Left renal pelvis (tissue), 4 donors: ENCODE results near the gene UPK3BL2. TPM values are rescaled to one million over a fixed set of nuclear protein-coding genes. Genes with fewer than 3 reads are reported as not detected.
A peak's percentile ranks its signal among the peaks of the same experiment; 100 is the strongest.
"Not testable (repeated sequence)": the region's sequence is repeated elsewhere in the genome, so short reads cannot be mapped to it uniquely, and the experiment has no call there.

Source experiments
- DNase-seq, 4 donors: peaks; one replicate each; pipeline ENCODE4 v3.0.0-alpha.2; 2013; ENCODE audit warnings: low read depth in 4 of 4, low spot score in 3 of 4
- polyA plus RNA-seq, 4 donors: library from polyadenylated mRNA; unstranded; fragments of 120-200 nt; gene quantifications; one replicate each; pipeline ENCODE4 v1.2.1, GENCODE V29; 2013; ENCODE audit not compliant: insufficient read length in 4 of 4

The UPK3BL2 gene
- polyA plus RNA-seq, result 10 to 100 TPM in 2 of 4 donors, 1 to 10 TPM in 2; 3.0 to 23.0 (median 7.8) TPM

- DNase-seq, result not testable (repeated sequence)
Measured at GRCh38 chr7:102543596-102543995, at the start of gene UPK3BL2. UPK3BL2 (minus strand) TSS chr7:102543696; CDS start chr7:102543636, 60 bp downstream.

- not testable (repeated sequence) for DNase-seq
Measured at GRCh38 chr7:102592477-102593019, 49.1 kb upstream of the UPK3BL2 start.

GRCh38 chr7:102589857-102590256, 46.4 kb upstream of the UPK3BL2 start:
- not testable (repeated sequence) for DNase-seq

GRCh38 chr7:102583495-102583894, 40.0 kb upstream of the UPK3BL2 start:
- DNase-seq, result not testable (repeated sequence)

- not testable (repeated sequence) for DNase-seq
Measured at GRCh38 chr7:102581722-102582121, 38.2 kb upstream of the UPK3BL2 start.

- not testable (repeated sequence) for DNase-seq
Measured at GRCh38 chr7:102578486-102578885, 35.0 kb upstream of the UPK3BL2 start.

- not testable (repeated sequence) for DNase-seq
Measured at GRCh38 chr7:102577315-102578240, 34.1 kb upstream of the UPK3BL2 start.

- not testable (repeated sequence) for DNase-seq
Measured at GRCh38 chr7:102576363-102576762, 32.9 kb upstream of the UPK3BL2 start.

- DNase-seq, result not testable (repeated sequence)
Measured at GRCh38 chr7:102574607-102575006, 31.1 kb upstream of the UPK3BL2 start.

GRCh38 chr7:102572261-102573239, 29.1 kb upstream of the UPK3BL2 start, which contains the start of gene POLR2J3:
POLR2J3 (minus strand) TSS chr7:102572583; CDS start chr7:102572521, 62 bp downstream.
- peak; percentile 41 to 85 (median 76) for DNase-seq

GRCh38 chr7:102568620-102569019, 25.1 kb upstream of the UPK3BL2 start:
- DNase-seq, result not testable (repeated sequence)

GRCh38 chr7:102550808-102551422, 7.4 kb upstream of the UPK3BL2 start, which contains the start of gene SPDYE2:
SPDYE2 (plus strand) TSS chr7:102551226; CDS start chr7:102553256, 2,030 bp downstream.
- not testable (repeated sequence) for DNase-seq

- not testable (repeated sequence) for DNase-seq
Measured at GRCh38 chr7:102546353-102546752, 2.9 kb upstream of the UPK3BL2 start.

GRCh38 chr7:102545288-102545687, 1.8 kb upstream of the UPK3BL2 start:
- DNase-seq, result not testable (repeated sequence)

GRCh38 chr7:102544372-102544771, 876 bp upstream of the UPK3BL2 start:
- DNase-seq, result not testable (repeated sequence)

- DNase-seq, result not testable (repeated sequence)
Measured at GRCh38 chr7:102542771-102543170, 725 bp downstream of the UPK3BL2 start.

GRCh38 chr7:102542083-102542482, 1.4 kb downstream of the UPK3BL2 start:
- DNase-seq, result not testable (repeated sequence)

GRCh38 chr7:102540604-102541003, 2.9 kb downstream of the UPK3BL2 start:
- not testable (repeated sequence) for DNase-seq

- not testable (repeated sequence) for DNase-seq
Measured at GRCh38 chr7:102535062-102535615, 8.4 kb downstream of the UPK3BL2 start.
